ENCODE measurements around the gene NTRK3.

Gene NTRK3

DNA sequence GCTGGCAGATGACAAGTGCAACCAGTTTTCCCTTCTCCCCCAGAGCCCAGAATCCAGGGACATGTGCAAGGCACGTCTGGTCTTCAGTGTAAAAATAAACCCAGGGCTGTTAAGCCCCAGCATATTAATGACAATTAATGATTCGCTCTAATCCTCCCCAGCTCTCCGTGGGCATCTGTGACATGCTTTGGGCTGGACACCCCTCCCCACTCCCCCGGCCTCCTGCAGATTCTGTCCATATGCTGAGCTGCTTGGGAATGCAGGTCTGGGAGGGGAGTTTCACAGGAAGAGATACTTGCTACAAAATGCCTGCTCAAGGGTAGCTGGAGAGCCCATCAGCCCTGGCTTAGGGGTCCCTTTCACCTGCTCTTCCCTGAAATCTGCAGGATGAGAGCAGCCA lies 43.0 kb upstream of the NTRK3 start:
- no peak for DNase-seq (ENCODE audit: low read depth)
- TF ChIP-seq, protein P1, sequence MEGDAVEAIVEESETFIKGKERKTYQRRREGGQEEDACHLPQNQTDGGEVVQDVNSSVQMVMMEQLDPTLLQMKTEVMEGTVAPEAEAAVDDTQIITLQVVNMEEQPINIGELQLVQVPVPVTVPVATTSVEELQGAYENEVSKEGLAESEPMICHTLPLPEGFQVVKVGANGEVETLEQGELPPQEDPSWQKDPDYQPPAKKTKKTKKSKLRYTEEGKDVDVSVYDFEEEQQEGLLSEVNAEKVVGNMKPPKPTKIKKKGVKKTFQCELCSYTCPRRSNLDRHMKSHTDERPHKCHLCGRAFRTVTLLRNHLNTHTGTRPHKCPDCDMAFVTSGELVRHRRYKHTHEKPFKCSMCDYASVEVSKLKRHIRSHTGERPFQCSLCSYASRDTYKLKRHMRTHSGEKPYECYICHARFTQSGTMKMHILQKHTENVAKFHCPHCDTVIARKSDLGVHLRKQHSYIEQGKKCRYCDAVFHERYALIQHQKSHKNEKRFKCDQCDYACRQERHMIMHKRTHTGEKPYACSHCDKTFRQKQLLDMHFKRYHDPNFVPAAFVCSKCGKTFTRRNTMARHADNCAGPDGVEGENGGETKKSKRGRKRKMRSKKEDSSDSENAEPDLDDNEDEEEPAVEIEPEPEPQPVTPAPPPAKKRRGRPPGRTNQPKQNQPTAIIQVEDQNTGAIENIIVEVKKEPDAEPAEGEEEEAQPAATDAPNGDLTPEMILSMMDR (conservative IDR thresholded peaks at IDR 0.05; ENCODE audit: control insufficient read depth, insufficient read depth, low read depth, low read length), result no peak
- no peak overlapping the region for H3K4me3 ChIP-seq (ENCODE audit: control insufficient read depth, low read depth, low read length)

DNA sequence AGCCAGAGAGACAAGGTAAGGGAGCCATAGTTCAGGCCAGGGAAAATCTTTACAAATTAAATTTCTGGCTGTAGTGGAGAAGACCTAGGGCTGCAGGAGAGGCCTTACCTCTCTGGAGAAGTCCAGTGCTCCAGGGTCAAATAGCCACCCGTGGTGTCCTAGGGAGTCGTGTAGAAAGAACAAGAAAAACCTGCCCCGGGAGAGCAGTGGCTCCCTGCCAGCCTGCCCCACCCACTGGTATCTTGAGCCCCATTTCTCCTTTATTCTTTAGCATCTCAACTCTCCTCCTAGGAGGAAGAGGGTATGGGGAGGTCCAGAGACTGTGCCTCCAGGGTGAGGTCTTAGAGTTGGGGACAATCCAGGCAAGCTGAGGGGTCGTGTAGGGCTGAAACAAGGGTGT lies 32.1 kb upstream of the NTRK3 start:
- DNase-seq (ENCODE audit: low read depth), result no peak
- H3K4me3 ChIP-seq (ENCODE audit: control insufficient read depth, low read depth, low read length), result no peak overlapping the region
- TF ChIP-seq, protein P1 (conservative IDR thresholded peaks at IDR 0.05; ENCODE audit: control insufficient read depth, insufficient read depth, low read depth, low read length), result no peak

DNA sequence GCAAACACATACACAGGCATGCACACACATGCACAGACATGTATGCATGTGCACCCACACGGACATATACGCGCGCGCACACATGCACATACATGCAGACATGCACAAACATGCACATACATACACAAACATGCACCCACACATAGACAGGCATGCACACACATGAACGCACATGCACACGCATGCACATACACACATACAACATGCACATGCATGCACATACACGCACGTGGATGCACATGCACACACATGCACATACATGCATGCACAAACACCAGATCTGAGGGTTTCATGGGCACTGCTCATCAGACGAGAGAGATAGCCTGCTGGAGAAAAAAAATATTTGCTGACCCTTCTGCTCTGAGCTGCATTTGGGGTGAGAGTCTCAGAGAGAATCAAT lies 31.7 kb upstream of the NTRK3 start:
- no peak overlapping the region for H3K4me3 ChIP-seq (ENCODE audit: control insufficient read depth, low read depth, low read length)
- DNase-seq (ENCODE audit: low read depth), result no peak
- TF ChIP-seq, protein P1 (conservative IDR thresholded peaks at IDR 0.05; ENCODE audit: control insufficient read depth, insufficient read depth, low read depth, low read length), result no peak

DNA sequence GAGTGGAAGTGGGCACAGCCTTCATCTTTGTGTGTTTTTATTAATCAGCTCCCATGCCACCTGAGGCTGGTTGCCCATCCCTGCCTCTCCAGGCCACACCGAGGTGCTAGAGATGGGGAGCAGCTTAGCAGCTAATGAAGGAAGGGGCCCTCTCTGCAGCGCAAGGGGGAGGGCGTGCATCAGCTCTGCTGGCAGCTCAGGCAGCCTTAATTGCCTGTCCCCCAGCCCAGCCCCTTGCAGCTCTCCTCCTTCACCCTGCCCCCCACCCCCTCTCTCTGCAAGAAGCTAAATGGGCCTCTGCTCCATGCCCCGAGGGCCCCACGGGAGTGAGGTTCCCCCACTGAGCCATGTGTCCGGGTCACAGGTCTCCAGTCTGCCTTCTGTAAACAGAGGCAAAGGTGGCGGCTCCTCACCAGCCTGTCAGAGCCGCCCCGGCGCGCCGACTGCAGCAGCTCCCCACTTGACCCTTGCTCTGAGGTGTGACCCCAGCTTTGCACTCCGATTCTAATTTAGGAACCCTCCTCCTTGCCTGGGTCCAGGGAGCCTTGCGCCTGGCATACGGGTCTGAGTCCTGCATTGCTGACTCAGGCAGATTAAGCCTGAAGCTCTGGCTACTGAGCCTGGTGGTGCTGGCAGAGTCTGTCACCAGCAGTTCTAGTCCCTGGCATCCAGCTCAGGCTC lies 27.9 kb upstream of the NTRK3 start:
- H3K4me3 ChIP-seq (ENCODE audit: control insufficient read depth, low read depth, low read length), result no peak overlapping the region
- TF ChIP-seq, protein P1 (conservative IDR thresholded peaks at IDR 0.05; ENCODE audit: control insufficient read depth, insufficient read depth, low read depth, low read length), result no peak
- DNase-seq (ENCODE audit: low read depth), result no peak

DNA sequence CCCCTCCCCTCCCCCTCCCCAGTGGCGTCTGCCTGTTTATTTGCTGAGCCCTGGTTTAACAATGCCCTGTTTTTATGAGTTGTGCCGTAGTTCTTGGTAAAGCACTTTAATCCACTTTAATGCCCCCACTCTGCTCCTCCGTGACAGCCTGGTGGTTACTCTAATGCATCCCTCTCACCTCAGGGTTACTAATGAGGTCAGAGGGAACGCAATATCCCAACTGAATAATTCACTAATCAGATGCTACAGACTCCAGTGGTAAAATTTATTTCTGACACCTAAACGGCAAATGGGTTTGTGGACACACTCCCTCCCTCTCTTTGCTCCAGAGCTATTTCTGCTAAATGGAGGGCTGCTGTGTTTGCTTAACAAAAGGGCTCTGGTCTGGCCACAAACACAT lies 26.1 kb upstream of the NTRK3 start:
- no peak for DNase-seq (ENCODE audit: low read depth)
- TF ChIP-seq, protein P1 (conservative IDR thresholded peaks at IDR 0.05; ENCODE audit: control insufficient read depth, insufficient read depth, low read depth, low read length), result no peak
- no peak overlapping the region for H3K4me3 ChIP-seq (ENCODE audit: control insufficient read depth, low read depth, low read length)

DNA sequence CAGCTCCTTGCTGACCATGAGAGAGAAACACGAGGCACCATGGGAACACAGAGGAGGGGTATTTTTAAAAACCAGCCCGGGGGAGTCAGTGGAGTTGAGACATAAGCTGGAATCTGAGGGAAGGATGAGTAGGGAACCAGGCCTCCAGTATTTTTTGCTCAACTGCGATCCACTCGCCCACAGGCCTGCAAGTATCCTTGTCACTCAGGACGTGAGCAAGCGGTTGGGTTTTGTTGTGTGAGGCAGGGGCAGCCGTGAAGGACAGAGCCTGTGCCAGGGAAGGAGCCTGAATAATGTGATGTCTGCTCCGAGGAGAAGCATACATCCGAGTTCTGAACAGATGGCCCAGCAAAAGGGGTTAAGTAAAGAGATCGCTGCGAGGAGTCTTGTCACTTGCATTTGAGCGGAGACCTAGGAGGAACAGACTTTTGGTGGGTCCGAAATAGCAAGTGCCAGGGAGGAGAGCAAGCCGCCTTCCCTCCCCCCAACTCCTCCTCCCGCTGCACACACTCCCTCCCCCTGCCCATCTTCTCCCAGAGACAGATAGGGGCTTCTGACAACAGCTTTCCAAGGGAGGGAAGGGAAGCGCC lies 20.4 kb upstream of the NTRK3 start:
- DNase-seq (ENCODE audit: low read depth), result no peak
- H3K4me3 ChIP-seq (ENCODE audit: control insufficient read depth, low read depth, low read length), result no peak overlapping the region
- TF ChIP-seq, protein P1 (conservative IDR thresholded peaks at IDR 0.05; ENCODE audit: control insufficient read depth, insufficient read depth, low read depth, low read length), result no peak

Measured in fibroblast of mammary gland (primary cell).